ENCODE measurements around the gene GRIN3B.

- TF ChIP-seq POLR2AphosphoS5 (IDR thresholded peaks at IDR 0.05) (no peak), CTCF (IDR thresholded peaks at IDR 0.05) (no peak)
These were observed 20.0 kb downstream of the GRIN3B start for GRCh38 chr19:1019980-1020867.
